ENCODE results near the gene OPRD1.
"Not testable (repeated sequence)": the region's sequence is repeated elsewhere in the genome, so short reads cannot be mapped to it uniquely, and the experiment has no call there.

OPRD1 gene

GRCh38 chr1:28796352-28797211, 15.4 kb upstream of the OPRD1 start:
- intact Hi-C loops (cut with DNase I): no loop called here
- DNase-seq: peak in 2 of 10 donors; percentile 27 to 57

GRCh38 chr1:28800324-28800723, 11.6 kb upstream of the OPRD1 start:
- DNase-seq: peak in 1 of 10 donors; percentile 25
- intact Hi-C loops (cut with DNase I): no loop called here

GRCh38 chr1:28801461-28801860, 10.5 kb upstream of the OPRD1 start:
- DNase-seq: peak in 1 of 10 donors; percentile 14
- intact Hi-C loops (cut with DNase I): no loop called here

DNA sequence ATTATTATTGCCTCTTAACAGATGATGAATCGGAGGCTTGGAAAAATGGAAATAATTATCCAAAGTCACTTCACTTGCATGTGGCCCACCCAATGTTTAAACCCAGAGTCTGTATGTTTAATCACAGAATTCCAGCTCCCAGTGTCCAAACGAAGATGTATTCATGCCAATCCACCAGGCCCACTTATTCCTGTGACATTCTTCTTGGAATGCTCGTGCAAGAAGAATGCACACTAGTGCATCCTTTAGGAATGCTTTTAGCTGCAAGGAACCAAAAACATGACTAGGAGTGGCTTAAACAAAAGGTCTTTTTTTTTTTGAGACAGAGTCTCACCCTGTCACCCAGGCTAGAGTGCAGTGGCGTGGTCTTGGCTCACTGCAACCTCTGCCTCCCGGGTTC, 8.9 kb upstream of the OPRD1 start:
- intact Hi-C loops (cut with DNase I): no loop called here
- DNase-seq: no peak

- peak in 1 of 10 donors; percentile 3 for DNase-seq
- intact Hi-C loops (cut with DNase I): no loop called here
Observed at GRCh38 chr1:28803662-28804061, 8.3 kb upstream of the OPRD1 start.

GRCh38 chr1:28804071-28804470, 7.9 kb upstream of the OPRD1 start:
- peak in 1 of 10 donors; percentile 29 for DNase-seq
- intact Hi-C loops (cut with DNase I): no loop called here

DNA sequence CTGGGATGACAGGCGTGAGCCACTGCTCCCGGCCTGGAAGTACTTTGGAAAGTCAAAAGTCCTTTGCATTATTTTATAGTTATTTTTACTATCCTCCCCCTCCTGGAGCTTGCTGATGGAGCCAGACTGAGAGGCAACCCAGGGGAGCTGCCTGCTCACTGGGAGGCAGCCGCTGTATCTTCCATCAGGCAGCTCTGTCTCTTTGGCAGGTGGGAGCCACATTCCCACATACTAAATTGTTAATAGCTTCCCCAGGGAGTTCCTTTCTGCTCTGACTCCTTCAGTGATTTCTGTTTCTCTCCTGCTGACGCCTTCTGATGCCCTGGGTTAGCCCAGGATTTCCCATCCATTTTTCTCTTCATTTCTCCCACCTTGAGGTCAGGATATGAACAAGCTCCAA, 4.9 kb upstream of the OPRD1 start:
- intact Hi-C loops (cut with DNase I): no loop called here
- peak in 1 of 10 donors; percentile 43 for DNase-seq

GRCh38 chr1:28807986-28808385, 4.0 kb upstream of the OPRD1 start:
- intact Hi-C loops (cut with DNase I): no loop called here
- peak in 1 of 10 donors; percentile 23 for DNase-seq

- intact Hi-C loops (cut with DNase I): no loop called here
Observed at GRCh38 chr1:28811369-28811765, 603 bp upstream of the OPRD1 start.

DNA sequence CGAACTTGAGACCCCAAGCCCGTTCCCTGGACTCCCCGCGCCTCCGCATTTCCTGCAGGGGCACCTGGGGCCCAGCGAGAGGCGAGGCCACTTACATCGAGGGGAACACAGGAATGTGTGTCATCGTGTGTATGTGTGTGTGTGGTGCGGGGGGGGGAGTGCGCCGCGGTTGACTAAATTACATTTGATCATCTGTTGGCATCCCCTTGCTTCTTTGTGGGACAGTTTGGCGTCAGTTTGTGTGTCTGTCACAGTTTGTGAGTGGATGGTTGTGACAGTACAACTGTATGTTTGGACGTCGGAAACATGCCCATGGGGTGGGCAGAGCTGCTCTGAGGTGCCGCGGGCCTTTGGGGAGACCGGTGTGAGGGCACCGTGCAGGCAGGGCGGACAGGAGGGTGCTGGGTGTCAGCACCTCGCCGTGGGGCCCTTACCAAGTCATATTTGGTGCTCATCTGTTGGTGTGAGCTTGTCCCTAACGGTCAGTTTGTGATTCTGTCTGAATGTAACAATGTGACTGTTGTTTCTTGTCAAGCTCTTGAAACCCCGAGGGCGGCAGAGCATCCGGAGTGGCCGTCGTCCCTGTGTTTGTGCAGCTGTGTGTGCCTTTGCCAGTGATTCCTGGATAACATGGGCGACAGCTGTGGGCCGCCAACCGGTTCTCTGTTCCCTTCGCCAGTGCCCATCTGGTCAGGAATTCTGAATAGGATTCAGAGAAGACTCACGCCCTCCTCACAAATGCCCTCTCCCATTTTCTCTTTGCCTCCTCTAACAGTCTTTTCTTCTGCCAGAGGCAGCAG, 899 bp downstream of the OPRD1 start:
- intact Hi-C loops (cut with DNase I): no loop called here
- peak in 3 of 10 donors; percentile 76 to 88 (median 77) for DNase-seq

More at GRCh38 chr1:28811369-28811765, 603 bp upstream of the OPRD1 start:
- DNase-seq: no peak

DNA sequence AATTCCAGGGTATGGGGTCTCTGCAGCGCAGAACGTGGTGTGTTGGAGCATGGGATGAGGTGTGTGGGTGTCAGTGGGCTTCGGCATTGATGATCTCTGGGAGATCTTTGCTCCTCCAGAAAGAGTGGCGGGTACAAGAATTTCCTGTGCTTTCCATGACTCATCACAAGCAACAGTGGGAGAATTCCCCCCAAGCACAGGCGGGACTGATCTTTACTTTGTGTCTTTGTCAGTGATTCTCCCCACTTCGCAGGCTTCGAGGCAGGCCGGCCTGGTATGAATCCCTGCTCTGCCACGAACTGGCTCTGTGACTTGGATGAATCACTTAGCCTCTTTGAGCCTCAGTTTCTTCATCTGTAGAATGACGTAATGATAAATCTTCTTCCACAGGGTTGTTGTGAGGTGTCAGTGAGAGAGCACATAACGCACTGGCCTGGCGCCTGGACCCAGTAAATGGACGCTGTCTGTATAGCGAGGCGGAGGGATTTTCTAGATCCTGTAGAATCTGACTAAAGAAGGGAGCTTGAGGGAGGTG, 2.0 kb downstream of the OPRD1 start:
- intact Hi-C loops (cut with DNase I): no loop called here
- peak in 1 of 10 donors; percentile 38 for DNase-seq

DNA sequence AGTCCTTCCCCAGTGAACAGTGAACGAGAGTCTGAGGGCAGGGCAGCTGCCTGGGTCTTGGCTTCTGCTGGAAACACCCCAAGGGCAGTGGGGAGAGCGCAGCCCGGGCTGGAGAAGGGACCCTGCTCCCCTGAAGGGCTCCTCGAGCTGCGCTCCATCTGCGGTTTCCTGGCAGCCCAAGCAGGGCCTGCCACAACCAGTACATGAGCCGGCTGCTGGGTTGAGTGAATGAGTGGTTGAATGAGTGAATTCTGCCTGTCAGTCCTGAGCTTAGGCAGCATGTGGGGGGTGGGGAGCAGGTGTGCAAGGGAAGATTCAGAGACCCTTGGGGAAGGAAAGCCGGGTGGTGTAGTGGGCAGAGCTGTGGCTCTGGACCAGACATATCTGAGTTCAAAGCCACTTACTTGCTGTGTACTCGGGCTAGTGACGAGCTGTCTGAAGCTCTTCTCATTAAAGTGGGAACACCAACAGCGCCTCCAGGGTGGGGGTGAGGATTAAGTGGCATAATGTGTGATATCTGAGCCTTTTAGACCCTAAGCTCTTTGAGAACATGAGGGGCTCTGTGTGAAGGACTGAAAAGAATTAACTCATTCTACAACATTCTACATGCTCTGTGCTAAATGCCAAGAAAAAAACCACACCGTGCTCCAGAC, 3.7 kb downstream of the OPRD1 start:
- intact Hi-C loops (cut with DNase I): no loop called here
- DNase-seq: peak in 2 of 10 donors; percentile 81 to 86

DNA sequence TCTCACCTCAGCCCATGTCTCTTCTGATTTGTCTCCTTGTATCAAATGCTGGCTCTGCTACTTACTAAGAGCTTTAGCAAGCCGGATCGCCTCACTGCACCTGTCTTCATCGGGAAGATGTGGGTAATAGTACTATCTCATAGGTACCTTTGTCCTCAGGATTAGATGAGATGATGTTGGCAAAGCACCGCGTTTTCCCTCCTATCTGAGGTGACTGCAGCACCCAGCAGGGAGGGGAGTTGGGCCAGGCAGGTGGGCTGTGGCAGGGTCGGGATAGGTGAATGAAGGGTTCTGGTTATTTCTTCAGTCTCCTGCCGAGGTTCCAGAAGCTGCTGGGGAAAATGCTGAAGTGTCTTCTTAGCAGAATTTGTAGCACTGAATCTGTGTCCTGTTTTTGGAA, 5.2 kb downstream of the OPRD1 start:
- peak in 1 of 10 donors; percentile 59 for DNase-seq
- intact Hi-C loops (cut with DNase I): no loop called here

DNA sequence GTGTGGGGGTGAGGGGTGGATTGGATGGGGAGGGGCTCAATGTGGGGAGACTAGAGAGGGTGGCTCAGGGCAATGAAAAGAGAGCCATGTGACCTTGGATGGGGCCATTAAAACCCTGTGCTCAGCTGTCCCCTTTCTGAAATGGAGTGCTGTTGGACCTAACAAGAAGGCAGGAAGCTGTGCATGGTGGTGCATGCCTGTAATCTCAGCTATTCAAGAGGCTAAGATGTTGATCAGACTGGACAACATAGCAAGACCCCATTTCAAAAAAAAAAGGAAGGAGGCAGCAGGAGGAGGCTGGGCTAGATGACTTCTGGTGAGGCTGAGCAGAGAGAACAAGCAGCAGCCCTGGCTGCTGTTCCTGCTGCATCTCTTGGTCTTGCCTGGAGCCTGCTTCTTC, 7.0 kb downstream of the OPRD1 start:
- intact Hi-C loops (cut with DNase I): no loop called here

DNA sequence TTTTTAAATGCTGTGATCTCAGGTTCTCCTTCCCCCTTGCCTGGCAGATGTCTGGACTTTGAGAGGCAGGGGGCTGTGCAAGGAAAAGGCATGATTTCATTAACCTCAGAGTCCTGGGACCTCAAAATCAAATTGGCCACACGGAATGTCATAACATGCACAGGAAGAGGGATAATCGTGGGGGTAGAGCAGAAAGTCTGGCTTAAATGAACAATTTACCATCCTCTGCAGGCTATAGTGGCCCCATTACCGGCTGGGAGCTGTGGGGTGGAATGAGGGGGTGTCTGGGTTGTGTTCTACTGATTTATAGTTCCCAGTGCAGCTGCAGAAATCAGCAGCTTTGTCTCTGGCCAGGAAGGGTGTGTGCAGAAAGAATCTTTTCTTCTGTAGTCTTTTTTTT, 10.8 kb downstream of the OPRD1 start:
- DNase-seq: peak in 1 of 10 donors; percentile 45
- intact Hi-C loops (cut with DNase I): no loop called here

More for the DNA sequence above, 7.0 kb downstream of the OPRD1 start:
- DNase-seq: peak in 1 of 10 donors; percentile 20

DNA sequence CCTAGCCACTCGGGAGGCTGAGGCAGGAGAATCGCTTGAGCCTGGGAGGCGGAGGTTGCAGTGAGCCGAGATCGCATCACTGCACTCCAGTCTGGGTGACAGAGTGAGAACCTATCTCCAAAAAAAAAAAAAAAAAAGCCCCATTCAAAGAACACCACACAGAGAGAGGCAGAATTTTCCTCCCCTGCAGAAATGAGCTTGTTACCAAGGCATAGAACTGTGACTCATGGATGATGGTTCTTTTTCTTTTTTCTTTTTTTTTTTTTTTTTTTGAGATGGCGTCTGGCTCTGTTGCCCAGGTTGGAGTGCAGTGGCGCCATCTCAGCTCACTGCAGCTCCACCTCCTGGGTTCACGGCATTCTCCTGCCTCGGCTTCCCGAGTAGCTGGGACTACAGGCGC, 12.1 kb downstream of the OPRD1 start:
- intact Hi-C loops (cut with DNase I): not testable (repeated sequence)
- DNase-seq: peak in 2 of 10 donors; percentile 62 to 67

- intact Hi-C loops (cut with DNase I): not testable (repeated sequence)
- peak in 2 of 10 donors; percentile 30 to 69 for DNase-seq
Observed at GRCh38 chr1:28828227-28828858, 16.4 kb downstream of the OPRD1 start.

DNA sequence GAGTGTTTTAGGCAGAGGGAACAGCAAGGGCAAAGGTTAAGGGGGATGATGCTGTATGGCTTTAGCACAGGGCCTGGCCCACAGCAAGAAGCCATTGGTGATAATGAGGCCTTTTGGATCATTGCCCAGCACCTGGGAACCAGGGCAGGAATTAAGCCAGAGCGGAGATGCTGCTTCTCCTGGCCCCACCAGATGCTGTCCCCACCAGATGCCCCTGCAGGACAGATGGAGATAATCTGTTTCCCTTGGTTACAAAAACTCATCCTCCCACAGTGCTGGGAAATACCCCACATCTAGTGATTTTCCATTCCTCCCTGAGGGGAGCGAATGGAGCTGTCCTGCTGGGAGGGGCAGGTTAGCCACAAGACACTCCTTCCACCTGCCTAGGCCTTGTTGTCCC, 18.8 kb downstream of the OPRD1 start:
- peak in 5 of 10 donors; percentile 34 to 89 (median 71) for DNase-seq
- intact Hi-C loops (cut with DNase I): no loop called here

DNA sequence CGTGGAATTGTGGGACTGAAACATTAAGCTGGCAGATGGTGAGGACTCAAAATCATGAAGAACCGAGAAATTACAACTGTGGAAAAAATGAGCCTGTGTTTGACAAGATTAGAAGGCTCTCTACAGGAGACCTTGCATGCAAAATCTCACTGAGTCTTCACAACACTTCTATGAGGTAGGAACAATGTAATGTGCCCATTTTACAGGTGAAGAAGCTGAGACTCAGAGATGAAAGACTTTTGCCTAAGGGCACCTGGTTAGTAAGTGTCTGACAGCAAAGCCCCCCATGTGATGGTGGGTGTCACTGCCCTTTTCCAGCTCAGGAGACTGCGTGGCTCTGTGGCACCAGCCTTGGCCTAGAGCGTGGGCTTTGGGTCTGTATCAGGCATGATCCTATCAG, 21.0 kb downstream of the OPRD1 start:
- DNase-seq: peak in 2 of 10 donors; percentile 24 to 33
- intact Hi-C loops (cut with DNase I): no loop called here

DNA sequence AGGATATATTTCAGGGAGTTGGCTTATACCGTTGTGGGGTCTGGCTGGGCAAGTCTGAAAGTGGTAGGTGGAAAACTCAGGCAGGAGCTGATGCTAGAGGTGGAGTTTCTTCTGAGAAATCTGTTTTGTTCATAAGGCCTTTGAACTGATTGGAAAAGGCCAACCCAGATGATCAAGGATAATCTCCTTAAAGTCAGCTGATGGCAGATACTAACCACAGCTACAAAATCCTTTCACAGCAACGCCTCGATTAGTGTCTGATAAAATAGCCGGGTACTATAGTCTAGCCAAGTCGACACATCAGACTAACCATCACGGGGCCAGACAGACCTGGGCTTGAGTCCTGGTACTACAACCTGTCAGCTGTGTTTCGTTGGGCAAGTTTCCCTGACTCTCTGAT, 21.4 kb downstream of the OPRD1 start:
- peak in 2 of 10 donors; percentile 9 to 29 for DNase-seq
- intact Hi-C loops (cut with DNase I): no loop called here
